Measurements from ENCODE around the gene EPS15. TPM values are rescaled to one million over a fixed set of nuclear protein-coding genes. Genes with fewer than 3 reads are reported as not detected.

EPS15 gene
- total and polyA plus RNA-seq, 10 of the 15 experiments (the other 5 are each of a cell fraction or from before 2014, with no cell fraction given): 24.7 to 87.8 (median 56.3) TPM

DNA sequence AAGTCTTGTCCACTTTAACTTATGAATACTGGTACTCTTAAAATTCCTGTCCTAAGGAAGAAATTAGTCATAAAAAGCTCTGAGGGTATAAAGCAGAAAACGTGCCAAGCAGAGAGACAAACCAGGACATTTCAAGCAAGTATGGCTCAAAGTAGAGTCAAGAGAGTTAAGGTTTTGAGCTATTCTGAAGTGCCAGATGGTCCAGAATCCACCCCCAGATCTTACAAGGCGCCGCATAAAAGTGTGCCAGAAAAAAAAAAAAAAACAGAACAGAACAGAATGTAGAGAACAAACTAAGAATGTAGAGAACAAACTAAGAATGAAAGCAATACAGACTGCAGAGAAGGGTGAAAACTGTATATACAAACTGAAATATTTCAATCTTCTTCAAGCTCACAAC, 12.5 kb downstream of the EPS15 start (continued):
- TF ChIP-seq, protein P1, sequence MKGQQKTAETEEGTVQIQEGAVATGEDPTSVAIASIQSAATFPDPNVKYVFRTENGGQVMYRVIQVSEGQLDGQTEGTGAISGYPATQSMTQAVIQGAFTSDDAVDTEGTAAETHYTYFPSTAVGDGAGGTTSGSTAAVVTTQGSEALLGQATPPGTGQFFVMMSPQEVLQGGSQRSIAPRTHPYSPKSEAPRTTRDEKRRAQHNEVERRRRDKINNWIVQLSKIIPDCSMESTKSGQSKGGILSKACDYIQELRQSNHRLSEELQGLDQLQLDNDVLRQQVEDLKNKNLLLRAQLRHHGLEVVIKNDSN (IDR thresholded peaks at IDR 0.05; ENCODE audit: borderline replicate concordance, extremely low read length, insufficient read depth, low read depth, low read length): no peak
- TF ChIP-seq BHLHE40 (IDR thresholded peaks at IDR 0.05; ENCODE audit: borderline replicate concordance in 1 of 2, low read depth in 2 of 2, low read length in 1 of 2) (peak; percentile 71 to 76; a peak in 3 of 4 replicates), WRNIP1 (IDR thresholded peaks at IDR 0.05; ENCODE audit: borderline replicate concordance, low read depth, low read length) (0 out of 2 replicates have a peak, but pooled peaks have one; percentile 43), BMI1 (IDR thresholded peaks at IDR 0.05; ENCODE audit: borderline replicate concordance) (no peak), RELA (IDR thresholded peaks at IDR 0.05; ENCODE audit: borderline replicate concordance, partially characterized antibody) (no peak), MTA3 (IDR thresholded peaks at IDR 0.05; ENCODE audit: borderline replicate concordance, low read length) (0 out of 2 replicates have a peak, but pooled peaks have one; percentile 24), SMC3 (IDR thresholded peaks at IDR 0.05; ENCODE audit: borderline replicate concordance, low read length) (no peak), FOXK2 (IDR thresholded peaks at IDR 0.05) (no peak), KLF5 (IDR thresholded peaks at IDR 0.05; ENCODE audit: partially characterized antibody) (no peak), MXI1 (IDR thresholded peaks at IDR 0.05; ENCODE audit: low read depth, low read length) (no peak), STAT3 (IDR thresholded peaks at IDR 0.05; ENCODE audit: low read depth, low read length) (no peak), SP1 (IDR thresholded peaks at IDR 0.05; ENCODE audit: low read depth, low read length) (peak; percentile 92), EP300 (IDR thresholded peaks at IDR 0.05; ENCODE audit: borderline replicate concordance in 1 of 2, control insufficient read depth in 1 of 2, low read depth in 2 of 2, low read length in 2 of 2) (peak in 1 of 2 experiments; percentile 73; a peak in 1 of 4 replicates), NR2F1 (conservative IDR thresholded peaks at IDR 0.05) (no peak), ZNF24 (IDR thresholded peaks at IDR 0.05) (no peak), MYB (IDR thresholded peaks at IDR 0.05; ENCODE audit: borderline replicate concordance, low read depth, low read length) (no peak), NBN (IDR thresholded peaks at IDR 0.05) (peak; percentile 88), BRCA1 (IDR thresholded peaks at IDR 0.05; ENCODE audit: low read depth, low read length) (no peak), ATF3 (IDR thresholded peaks at IDR 0.05; ENCODE audit: borderline replicate concordance, extremely low read depth, low read depth, low read length) (no peak), NFYB (IDR thresholded peaks at IDR 0.05; ENCODE audit: insufficient read depth, low read depth, low read length) (no peak), HCFC1 (IDR thresholded peaks at IDR 0.05; ENCODE audit: low read length) (no peak), CREM (IDR thresholded peaks at IDR 0.05; ENCODE audit: low read depth) (peak; percentile 25; the same call in 1 of the 2 replicates), JUNB (IDR thresholded peaks at IDR 0.05) (peak; percentile 59; the same call in 1 of the 2 replicates), ZSCAN29 (IDR thresholded peaks at IDR 0.05) (no peak)
- TF ChIP-seq, protein P2, sequence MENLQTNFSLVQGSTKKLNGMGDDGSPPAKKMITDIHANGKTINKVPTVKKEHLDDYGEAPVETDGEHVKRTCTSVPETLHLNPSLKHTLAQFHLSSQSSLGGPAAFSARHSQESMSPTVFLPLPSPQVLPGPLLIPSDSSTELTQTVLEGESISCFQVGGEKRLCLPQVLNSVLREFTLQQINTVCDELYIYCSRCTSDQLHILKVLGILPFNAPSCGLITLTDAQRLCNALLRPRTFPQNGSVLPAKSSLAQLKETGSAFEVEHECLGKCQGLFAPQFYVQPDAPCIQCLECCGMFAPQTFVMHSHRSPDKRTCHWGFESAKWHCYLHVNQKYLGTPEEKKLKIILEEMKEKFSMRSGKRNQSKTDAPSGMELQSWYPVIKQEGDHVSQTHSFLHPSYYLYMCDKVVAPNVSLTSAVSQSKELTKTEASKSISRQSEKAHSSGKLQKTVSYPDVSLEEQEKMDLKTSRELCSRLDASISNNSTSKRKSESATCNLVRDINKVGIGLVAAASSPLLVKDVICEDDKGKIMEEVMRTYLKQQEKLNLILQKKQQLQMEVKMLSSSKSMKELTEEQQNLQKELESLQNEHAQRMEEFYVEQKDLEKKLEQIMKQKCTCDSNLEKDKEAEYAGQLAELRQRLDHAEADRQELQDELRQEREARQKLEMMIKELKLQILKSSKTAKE (IDR thresholded peaks at IDR 0.05; ENCODE audit: low read depth, poor library complexity, severe bottlenecking): peak; percentile 50
